Memory B cell (primary cell): Measurements from ENCODE around the gene HOMER3.

ENCODE experiments used
- ATAC-seq: fragments of 150-1000 bp; cut with Tn5 transposase; 2 replicates; pipeline ENCODE4 v1.10.0; 2021; ENCODE audit warnings: low read depth, mild to moderate bottlenecking, moderate library complexity
- DNase-seq, 2 donors: peaks; one replicate each; pipeline ENCODE4 v3.0.0; 2022; ENCODE audit warnings: low spot score in 2 of 2
- H3K27ac Mint-ChIP-seq: one replicate; pipeline ENCODE4 v1.8.0; 2022; ENCODE audit warnings: mild to moderate bottlenecking, moderate library complexity, mixed read lengths
- H3K27me3 Mint-ChIP-seq: one replicate; pipeline ENCODE4 v1.8.0; 2022; ENCODE audit warnings: mixed read lengths
- H3K36me3 Mint-ChIP-seq: one replicate; pipeline ENCODE4 v1.8.0; 2022; ENCODE audit warnings: mild to moderate bottlenecking, mixed read lengths
- H3K4me1 Mint-ChIP-seq: one replicate; pipeline ENCODE4 v1.8.0; 2022; ENCODE audit warnings: mixed read lengths
- H3K4me3 Mint-ChIP-seq: one replicate; pipeline ENCODE4 v1.8.0; 2022; ENCODE audit warnings: mild to moderate bottlenecking, moderate library complexity, mixed read lengths
- H3K9me3 Mint-ChIP-seq: one replicate; pipeline ENCODE4 v1.8.0; 2022; ENCODE audit warnings: mixed read lengths

HOMER3 gene

GRCh38 chr19:18940769-18941627 is at the start of gene HOMER3:
HOMER3 (minus strand) TSS chr19:18941217; CDS start chr19:18938982, 2,235 bp downstream.
- peak; percentile 79 for DNase-seq
- Mint-ChIP-seq H3K36me3 (peaks cover 2% of the 10 kb centered on the region), H3K27ac (peak within 1 kb of the TSS; percentile 70)

GRCh38 chr19:18990128-18990708 is 49.2 kb upstream of the HOMER3 start:
- DNase-seq (no peak), ATAC-seq (no peak)
- Mint-ChIP-seq H3K9me3 (no peaks in the 10 kb centered on the region), H3K27me3 (no peaks in the 10 kb centered on the region), H3K4me3 (no peak overlapping the region), H3K4me1 (peaks cover 5% of the 10 kb centered on the region), H3K36me3 (peaks cover 16% of the 10 kb centered on the region), H3K27ac (no peak overlapping the region)

More at GRCh38 chr19:18940769-18941627, at the start of gene HOMER3:
- Mint-ChIP-seq H3K27me3 (peaks cover 3% of the 10 kb centered on the region), H3K4me3 (peak within 1 kb of the TSS; percentile 84), H3K4me1 (peaks cover 31% of the 10 kb centered on the region), H3K9me3 (no peaks in the 10 kb centered on the region)
- peak; percentile 93 for ATAC-seq

- H3K9me3 Mint-ChIP-seq = no peaks in the 10 kb centered on the region
- peaks cover 5% of the 10 kb centered on the region for H3K4me1 Mint-ChIP-seq
- no peak overlapping the region for H3K27ac Mint-ChIP-seq
- no peak overlapping the region for H3K4me3 Mint-ChIP-seq
- no peaks in the 10 kb centered on the region for H3K27me3 Mint-ChIP-seq
- no peak for ATAC-seq
- DNase-seq = no peak
- H3K36me3 Mint-ChIP-seq = peaks cover 14% of the 10 kb centered on the region
Measured at GRCh38 chr19:18989316-18989715, 48.3 kb upstream of the HOMER3 start.

GRCh38 chr19:18987456-18987855 is 46.4 kb upstream of the HOMER3 start:
- Mint-ChIP-seq H3K36me3 (peaks cover 3% of the 10 kb centered on the region), H3K27ac (no peak overlapping the region), H3K9me3 (no peaks in the 10 kb centered on the region), H3K4me3 (no peak overlapping the region), H3K27me3 (no peaks in the 10 kb centered on the region), H3K4me1 (peaks cover 5% of the 10 kb centered on the region)
- no peak for DNase-seq
- ATAC-seq = no peak

GRCh38 chr19:18985257-18985656 is 44.2 kb upstream of the HOMER3 start:
- no peaks in the 10 kb centered on the region for H3K36me3 Mint-ChIP-seq
- peaks cover 2% of the 10 kb centered on the region for H3K27me3 Mint-ChIP-seq
- ATAC-seq = no peak
- H3K27ac Mint-ChIP-seq = no peak overlapping the region
- H3K4me1 Mint-ChIP-seq = peaks cover 5% of the 10 kb centered on the region
- no peak overlapping the region for H3K4me3 Mint-ChIP-seq
- no peaks in the 10 kb centered on the region for H3K9me3 Mint-ChIP-seq
- no peak for DNase-seq

GRCh38 chr19:18984251-18984650 is 43.2 kb upstream of the HOMER3 start:
- ATAC-seq (no peak), DNase-seq (no peak)
- H3K27me3 Mint-ChIP-seq = peaks cover 2% of the 10 kb centered on the region
- H3K9me3 Mint-ChIP-seq = no peaks in the 10 kb centered on the region
- no peak overlapping the region for H3K27ac Mint-ChIP-seq
- H3K4me1 Mint-ChIP-seq = peaks cover 5% of the 10 kb centered on the region
- no peak overlapping the region for H3K4me3 Mint-ChIP-seq
- no peaks in the 10 kb centered on the region for H3K36me3 Mint-ChIP-seq

GRCh38 chr19:18982669-18983068 is 41.7 kb upstream of the HOMER3 start:
- H3K27me3 Mint-ChIP-seq = peaks cover 2% of the 10 kb centered on the region
- no peaks in the 10 kb centered on the region for H3K36me3 Mint-ChIP-seq
- no peak overlapping the region for H3K4me3 Mint-ChIP-seq
- no peak for DNase-seq
- H3K4me1 Mint-ChIP-seq = peaks cover 8% of the 10 kb centered on the region
- no peaks in the 10 kb centered on the region for H3K9me3 Mint-ChIP-seq
- H3K27ac Mint-ChIP-seq = no peak overlapping the region
- ATAC-seq = no peak

- ATAC-seq (no peak), DNase-seq (no peak)
- no peaks in the 10 kb centered on the region for H3K9me3 Mint-ChIP-seq
- no peak overlapping the region for H3K4me3 Mint-ChIP-seq
- peaks cover 5% of the 10 kb centered on the region for H3K4me1 Mint-ChIP-seq
- H3K27me3 Mint-ChIP-seq = peaks cover 2% of the 10 kb centered on the region
- H3K36me3 Mint-ChIP-seq = no peaks in the 10 kb centered on the region
- no peak overlapping the region for H3K27ac Mint-ChIP-seq
Measured at GRCh38 chr19:18980432-18981020, 39.5 kb upstream of the HOMER3 start.

GRCh38 chr19:18978616-18979015 is 37.6 kb upstream of the HOMER3 start:
- H3K27ac Mint-ChIP-seq = no peak overlapping the region
- H3K36me3 Mint-ChIP-seq = no peaks in the 10 kb centered on the region
- H3K4me3 Mint-ChIP-seq = no peak overlapping the region
- H3K9me3 Mint-ChIP-seq = no peaks in the 10 kb centered on the region
- H3K4me1 Mint-ChIP-seq = peaks cover 3% of the 10 kb centered on the region
- H3K27me3 Mint-ChIP-seq = peaks cover 2% of the 10 kb centered on the region
- ATAC-seq (no peak), DNase-seq (no peak)

- H3K27ac Mint-ChIP-seq = no peak overlapping the region
- H3K9me3 Mint-ChIP-seq = no peaks in the 10 kb centered on the region
- H3K27me3 Mint-ChIP-seq = peaks cover 5% of the 10 kb centered on the region
- no peak for ATAC-seq
- H3K36me3 Mint-ChIP-seq = no peaks in the 10 kb centered on the region
- DNase-seq = no peak
- peaks cover 3% of the 10 kb centered on the region for H3K4me1 Mint-ChIP-seq
- no peak overlapping the region for H3K4me3 Mint-ChIP-seq
Measured at GRCh38 chr19:18975869-18976268, 34.9 kb upstream of the HOMER3 start.

GRCh38 chr19:18975011-18975410 is 34.0 kb upstream of the HOMER3 start:
- no peak overlapping the region for H3K4me3 Mint-ChIP-seq
- DNase-seq (no peak), ATAC-seq (no peak)
- no peak overlapping the region for H3K27ac Mint-ChIP-seq
- H3K27me3 Mint-ChIP-seq = peaks cover 7% of the 10 kb centered on the region
- no peaks in the 10 kb centered on the region for H3K9me3 Mint-ChIP-seq
- H3K36me3 Mint-ChIP-seq = no peaks in the 10 kb centered on the region
- peaks cover 3% of the 10 kb centered on the region for H3K4me1 Mint-ChIP-seq

GRCh38 chr19:18972851-18973250 is 31.8 kb upstream of the HOMER3 start:
- no peak overlapping the region for H3K27ac Mint-ChIP-seq
- ATAC-seq = no peak

GRCh38 chr19:18972301-18972811 is 31.3 kb upstream of the HOMER3 start:
- H3K27ac Mint-ChIP-seq = no peak overlapping the region
- no peak overlapping the region for H3K4me3 Mint-ChIP-seq
- H3K9me3 Mint-ChIP-seq = peaks cover 1% of the 10 kb centered on the region
- no peaks in the 10 kb centered on the region for H3K4me1 Mint-ChIP-seq
- H3K27me3 Mint-ChIP-seq = peaks cover 9% of the 10 kb centered on the region
- DNase-seq = no peak
- no peaks in the 10 kb centered on the region for H3K36me3 Mint-ChIP-seq
- no peak for ATAC-seq

More at GRCh38 chr19:18972851-18973250, 31.8 kb upstream of the HOMER3 start:
- Mint-ChIP-seq H3K36me3 (no peaks in the 10 kb centered on the region), H3K9me3 (peaks cover 1% of the 10 kb centered on the region), H3K27me3 (peaks cover 9% of the 10 kb centered on the region), H3K4me3 (no peak overlapping the region), H3K4me1 (no peaks in the 10 kb centered on the region)
- no peak for DNase-seq
